Adrenal gland (tissue), 5 donors: ENCODE data around the gene GDAP2.

Source experiments
- CTCF ChIP-seq, 6 experiments: fragments of 450-650 bp in 4 of 6; fragments of 200-600 bp in 2 of 6; sonication (generic) in 1 of 6; IDR thresholded peaks; 1 replicate in 5 of 6; 2 replicates in 1 of 6; pipeline versions ENCODE4 v1.5.1 to v1.8.0; 2016 to 2021; ENCODE audit warnings: antibody characterized with exemption in 6 of 6, mild to moderate bottlenecking in 2 of 6, moderate library complexity in 1 of 6
- POLR2A ChIP-seq, 2 donors: fragments of 450-650 bp; IDR thresholded peaks; one replicate each; pipeline ENCODE4 v1.6.1; 2017; ENCODE audit warnings: antibody characterized with exemption in 2 of 2, mild to moderate bottlenecking in 2 of 2, moderate library complexity in 1 of 2
- donor health status: DM: no; HTN: no; CAD: no.

- TF ChIP-seq CTCF (IDR thresholded peaks at IDR 0.05) (no peak), POLR2A (IDR thresholded peaks at IDR 0.05) (no peak)
These were observed 31.9 kb downstream of the GDAP2 start for GRCh38 chr1:117897551-117897950.
